Neural cell (in vitro differentiated cells): ENCODE measurements around the gene NAP1L2.

ENCODE experiments used
- CTCF ChIP-seq: fragments of 450-650 bp; IDR thresholded peaks from 2 replicates; pipeline ENCODE4 v1.5.1; 2014; ENCODE audit warnings: antibody characterized with exemption, mild to moderate bottlenecking, moderate library complexity; ENCODE audit not compliant: poor library complexity, severe bottlenecking
- EZH2 ChIP-seq: fragments of 200-600, 300-800 bp; shearing (Covaris generic), sonication (generic); IDR thresholded peaks from 2 replicates; pipeline ENCODE4 v1.6.1; 2014; ENCODE audit warnings: antibody characterized with exemption, low read length, borderline replicate concordance, mild to moderate bottlenecking; ENCODE audit not compliant: insufficient read depth, poor library complexity, severe bottlenecking
- RAD21 ChIP-seq: fragments of 450-650 bp; conservative IDR thresholded peaks from 2 replicates; pipeline ENCODE4 v1.6.1; 2014; ENCODE audit warnings: antibody characterized with exemption, mild to moderate bottlenecking, moderate library complexity
- REST ChIP-seq: IDR thresholded peaks from 2 replicates; pipeline ENCODE4 v1.6.1; 2012; ENCODE audit warnings: borderline replicate concordance
- SMC3 ChIP-seq: fragments of 450-650 bp; conservative IDR thresholded peaks from 2 replicates; pipeline ENCODE4 v1.6.1; 2014; ENCODE audit warnings: antibody characterized with exemption, mild to moderate bottlenecking, moderate library complexity; ENCODE audit not compliant: poor library complexity
- TAF1 ChIP-seq: IDR thresholded peaks from 2 replicates; pipeline ENCODE4 v1.6.1; 2012; ENCODE audit warnings: low read depth

- peak; percentile 63 for TF ChIP-seq REST
- no peak for TF ChIP-seq TAF1
- TF ChIP-seq EZH2, result no peak
- TF ChIP-seq CTCF, result no peak
- no peak for TF ChIP-seq SMC3
- TF ChIP-seq RAD21, result no peak
Observed at GRCh38 chrX:73214426-73215094, at the start of gene NAP1L2.
